HG03460 (cell line): ENCODE results near the gene CDYL2.
A peak's percentile ranks its signal among the peaks of the same experiment; 100 is the strongest.

Experiments used
- ATAC-seq: cut with Tn5 transposase; IDR thresholded peaks from one replicate; pipeline ENCODE4 v1.9.1; 2021; ENCODE audit not compliant: unreplicated experiment

The CDYL2 gene

GRCh38 chr16:80639636-80640035 lies 164.8 kb downstream of the CDYL2 start:
- ATAC-seq, result no peak

- no peak for ATAC-seq
These were observed 166.8 kb downstream of the CDYL2 start for GRCh38 chr16:80637621-80638020.

DNA sequence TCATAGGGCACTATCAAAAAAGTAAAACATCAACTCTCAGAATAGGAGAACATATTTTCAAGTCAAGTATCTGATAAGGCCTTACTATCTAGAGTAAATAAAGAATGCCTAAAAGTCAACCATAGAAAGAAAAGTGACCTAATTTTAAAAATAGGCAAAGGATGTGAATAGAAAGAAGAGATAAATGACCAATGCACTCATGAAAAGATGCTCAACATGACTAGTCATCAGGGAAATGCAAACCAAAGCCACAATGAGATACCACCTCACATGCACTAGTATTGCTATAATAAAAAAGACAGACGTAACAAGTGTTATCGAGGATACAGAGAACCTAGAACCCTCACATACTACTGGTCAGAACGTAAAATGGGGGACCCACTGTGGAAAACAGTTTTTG lies 172.8 kb downstream of the CDYL2 start:
- no peak for ATAC-seq

- ATAC-seq, result no peak
These were observed 176.1 kb downstream of the CDYL2 start for GRCh38 chr16:80628254-80628653.

- peak; percentile 88 for ATAC-seq
These were observed 177.3 kb downstream of the CDYL2 start for GRCh38 chr16:80627108-80627507.

GRCh38 chr16:80623376-80623775 lies 181.0 kb downstream of the CDYL2 start:
- no peak for ATAC-seq

GRCh38 chr16:80622007-80622406 lies 182.4 kb downstream of the CDYL2 start:
- ATAC-seq, result no peak

- ATAC-seq, result no peak
These were observed 183.4 kb downstream of the CDYL2 start for GRCh38 chr16:80620736-80621605.

DNA sequence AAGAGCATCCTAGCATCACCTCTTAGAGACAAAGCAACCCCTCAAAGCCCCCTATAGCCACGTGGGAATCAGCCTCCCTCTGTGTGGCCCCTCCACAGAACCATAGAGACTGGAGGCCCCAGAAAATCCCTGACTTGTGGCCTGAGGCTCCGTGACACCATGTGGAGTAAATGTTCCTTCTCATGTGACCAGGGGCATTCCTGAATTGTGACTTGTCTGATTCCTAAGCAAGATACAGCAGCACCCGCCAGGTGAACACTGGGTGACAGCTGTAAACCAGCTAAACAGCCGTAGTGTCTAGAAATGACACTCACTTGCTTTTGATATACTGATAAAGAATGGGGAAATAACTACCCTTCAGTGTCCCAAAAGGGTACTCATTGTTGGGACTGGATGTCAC lies 184.6 kb downstream of the CDYL2 start:
- no peak for ATAC-seq

DNA sequence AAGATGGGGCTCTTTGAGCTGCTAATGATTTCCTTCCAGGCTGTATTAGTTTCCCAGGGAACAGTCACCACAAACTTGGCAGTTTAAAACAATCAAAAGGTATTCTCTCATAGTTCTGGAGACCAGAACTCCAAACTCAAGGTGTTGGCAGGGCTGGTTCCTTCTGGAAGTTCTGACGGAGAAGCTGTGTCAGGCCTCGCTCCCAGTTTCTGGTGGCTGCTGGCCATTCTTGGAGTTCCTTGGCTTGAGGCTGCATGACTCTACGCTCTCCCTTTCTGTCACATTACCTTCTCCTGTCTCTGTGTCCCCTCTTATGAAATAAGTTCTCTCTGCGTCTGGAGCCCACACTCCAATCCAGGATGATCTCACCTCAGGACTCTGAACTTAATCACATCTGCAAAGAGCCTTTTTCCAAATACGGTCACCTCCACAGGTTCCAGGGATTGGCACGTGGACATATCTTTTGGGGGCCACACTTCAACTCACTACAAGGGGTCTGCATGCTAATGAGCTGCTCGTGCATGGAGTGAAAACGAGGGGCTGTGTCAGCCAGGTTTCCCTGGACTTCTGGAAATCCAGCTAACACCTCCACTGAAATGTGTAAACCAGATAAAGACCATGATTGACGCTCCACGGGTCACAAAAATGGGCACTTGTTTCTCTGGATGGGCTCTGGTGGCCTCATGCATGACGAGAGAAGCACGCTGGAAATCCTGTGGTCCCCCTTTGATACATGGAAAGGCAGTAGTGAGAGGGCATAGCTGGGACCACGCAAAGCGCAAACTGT lies 185.3 kb downstream of the CDYL2 start:
- no peak for ATAC-seq

DNA sequence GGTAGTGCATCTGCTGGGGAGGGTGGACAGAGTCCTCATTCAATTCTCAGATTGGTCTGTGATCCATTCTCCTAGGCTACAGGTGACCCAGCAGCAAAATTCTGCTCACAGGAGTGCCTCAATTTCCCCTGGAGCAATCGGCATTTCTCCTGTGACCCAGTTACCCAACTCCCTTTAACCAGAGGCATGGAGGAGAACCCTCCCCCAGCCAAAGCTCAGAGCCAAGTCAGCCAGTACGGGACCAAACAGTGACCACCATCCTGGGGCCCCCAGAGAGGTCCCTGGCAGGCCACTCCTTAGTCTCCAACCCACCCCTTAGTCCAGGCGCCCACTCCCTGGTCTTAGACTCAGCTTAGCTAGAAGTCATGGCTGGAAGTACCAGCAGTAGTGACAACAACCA lies 188.0 kb downstream of the CDYL2 start:
- ATAC-seq, result no peak

DNA sequence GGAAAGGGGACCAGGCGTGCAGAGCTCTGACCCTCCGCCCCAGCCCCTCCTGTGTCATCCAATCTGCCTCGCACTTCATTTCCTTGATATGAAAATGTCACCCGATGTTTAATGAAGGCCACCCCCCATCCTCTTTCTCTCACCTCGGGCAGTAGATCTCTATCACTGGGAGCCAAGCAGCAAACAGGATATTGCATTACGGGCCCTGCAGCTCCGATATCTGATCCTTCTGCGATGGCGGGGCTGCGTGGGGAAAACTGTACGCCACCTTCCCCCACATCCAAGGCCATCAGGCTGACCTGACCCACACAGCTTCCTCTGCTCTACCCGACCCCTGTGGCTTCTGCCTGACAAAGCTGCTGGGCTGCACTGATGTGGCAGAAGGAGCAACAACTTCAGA lies 188.7 kb downstream of the CDYL2 start:
- no peak for ATAC-seq

GRCh38 chr16:80614908-80615671 lies 189.3 kb downstream of the CDYL2 start:
- ATAC-seq, result no peak

DNA sequence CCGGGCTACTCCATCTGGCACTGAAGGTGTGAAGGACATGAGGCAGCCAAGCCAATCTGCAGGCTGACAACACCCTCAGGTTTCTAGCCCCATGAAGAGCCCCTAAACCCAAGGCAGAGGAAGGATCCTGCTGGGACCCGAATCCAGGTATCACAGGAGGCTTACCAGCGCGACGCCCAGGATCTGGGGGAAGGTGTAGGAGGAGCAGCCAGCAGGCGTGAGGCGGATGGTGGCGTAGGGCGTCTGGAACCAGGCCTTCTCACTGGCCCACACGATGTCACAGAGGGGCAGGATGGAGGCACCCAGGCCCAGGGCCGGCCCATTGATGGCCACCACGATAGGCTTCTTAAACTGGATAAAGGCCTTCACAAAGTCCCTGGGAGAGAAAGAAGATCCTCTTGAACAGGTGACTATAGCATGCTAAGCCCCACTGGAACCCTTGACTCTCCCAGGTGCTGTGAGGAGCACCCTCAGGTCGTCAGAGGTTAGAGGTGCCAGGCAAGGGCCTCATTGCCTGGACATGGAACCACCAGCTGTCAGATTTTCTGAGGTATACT lies 191.9 kb downstream of the CDYL2 start:
- ATAC-seq, result no peak

GRCh38 chr16:80611930-80612327 lies 192.5 kb downstream of the CDYL2 start:
- ATAC-seq, result no peak

GRCh38 chr16:80611171-80611929 lies 193.0 kb downstream of the CDYL2 start:
- no peak for ATAC-seq

- no peak for ATAC-seq
These were observed 193.8 kb downstream of the CDYL2 start for GRCh38 chr16:80610481-80611156.

DNA sequence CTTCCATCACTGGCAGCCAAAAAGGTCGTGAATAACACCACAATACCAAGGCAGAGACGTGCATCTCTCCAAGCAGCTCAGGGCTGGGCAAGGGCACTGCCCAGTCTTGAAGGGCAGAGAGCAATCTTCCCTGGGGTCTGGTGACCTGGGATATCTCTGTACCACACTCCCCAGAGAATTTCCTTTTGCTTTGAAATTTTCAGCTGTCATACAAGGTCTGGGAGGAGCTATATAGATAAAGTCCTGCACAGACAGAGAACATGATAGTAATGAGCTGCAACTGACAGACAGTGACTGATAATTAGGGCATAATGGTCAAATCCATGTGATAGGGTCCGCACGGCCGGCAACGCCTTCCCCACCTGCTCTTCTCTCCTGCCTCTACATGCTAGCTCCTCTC lies 195.5 kb downstream of the CDYL2 start:
- ATAC-seq, result no peak

- ATAC-seq, result no peak
These were observed 197.2 kb downstream of the CDYL2 start for GRCh38 chr16:80607204-80607603.

DNA sequence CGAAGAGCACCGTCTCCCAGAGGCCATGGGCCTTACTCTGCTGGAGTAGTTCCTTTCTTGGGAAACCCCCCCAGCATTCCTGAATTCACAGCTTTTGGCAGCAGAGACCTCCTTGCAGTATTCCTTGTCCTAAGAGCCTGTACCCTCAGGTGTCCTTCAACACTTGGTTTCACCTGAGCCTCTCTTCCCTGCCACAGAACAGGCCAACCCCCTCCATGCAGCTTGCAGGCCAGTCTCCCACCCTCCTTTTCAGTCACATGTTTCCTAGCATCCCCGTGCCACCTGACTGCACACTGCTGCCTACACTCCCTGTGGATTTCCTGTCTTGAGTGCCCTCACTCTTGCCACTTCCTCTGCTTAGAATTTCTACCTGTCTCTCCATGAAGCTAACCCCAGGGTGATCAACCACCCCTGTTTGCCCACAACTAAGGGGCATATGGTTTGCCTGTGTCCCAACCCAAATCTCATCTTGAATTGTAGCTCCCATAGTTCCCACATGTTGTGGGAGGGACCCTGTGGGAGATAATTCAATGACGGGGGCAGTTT lies 198.1 kb downstream of the CDYL2 start:
- ATAC-seq, result no peak
